HEK293 (cell line): ENCODE data around the gene CPD.

Experiments
- CTCF ChIA-PET: fragments of 350-600 bp; formaldehyde crosslinking; extraction: SDS; loops from one replicate; lab custom pipeline; 2021; ENCODE audit warnings: antibody characterized with exemption; lab: Yijun Ruan, JAX
- POLR2A ChIA-PET: fragments of 300-600 bp; formaldehyde crosslinking; extraction: SDS; loops from one replicate; lab custom pipeline; 2020; ENCODE audit warnings: antibody characterized with exemption, inconsistent platforms; lab: Yijun Ruan, JAX
- H3K27ac ChIP-seq: fragments of 200-500 bp; sonication (Bioruptor generic); 2 replicates; pipeline ENCODE4 v1.5.1; 2014; ENCODE audit warnings: low read depth, low read length, control low read depth, inconsistent platforms; ENCODE audit errors: extremely low read depth
- H3K36me3 ChIP-seq, 2 experiments: fragments of 200-500 bp in 1 of 2; sonication (Bioruptor generic) in 1 of 2; 1 replicate in 1 of 2; 2 replicates in 1 of 2; pipeline ENCODE4 v1.5.1; 2014 to 2017; ENCODE audit warnings: inconsistent platforms in 2 of 2, low read length in 2 of 2; ENCODE audit not compliant: control insufficient read depth in 2 of 2, insufficient read depth in 1 of 2
- H3K4me1 ChIP-seq: fragments of 200-500 bp; sonication (Bioruptor generic); 2 replicates; pipeline ENCODE4 v1.5.1; 2014; ENCODE audit warnings: mild to moderate bottlenecking, low read length, inconsistent platforms; ENCODE audit not compliant: control insufficient read depth, insufficient read depth
- H3K4me3 ChIP-seq: 2 replicates; pipeline ENCODE4 v1.5.1; 2011; ENCODE audit warnings: low read depth, mild to moderate bottlenecking, control low read depth, low read length, moderate library complexity
- H3K9me3 ChIP-seq: fragments of 200-500 bp; sonication (Bioruptor generic); 2 replicates; pipeline ENCODE4 v1.5.1; 2014; ENCODE audit warnings: low read depth, low read length, inconsistent platforms; ENCODE audit not compliant: control insufficient read depth, insufficient read depth
- BCL11A ChIP-seq: fragments of 450-650 bp; formaldehyde crosslinking; IDR thresholded peaks from 2 replicates; pipeline ENCODE4 v1.5.1; 2016; ENCODE audit warnings: low read depth, missing biosample characterization, missing genetic modification characterization
- GLIS1 ChIP-seq: fragments of 450-650 bp; formaldehyde crosslinking; IDR thresholded peaks from 2 replicates; pipeline ENCODE4 v1.5.1; 2016; ENCODE audit warnings: missing biosample characterization, missing genetic modification characterization
- IKZF3 ChIP-seq: fragments of 450-650 bp; IDR thresholded peaks from 2 replicates; pipeline ENCODE4 v1.5.0; 2018; ENCODE audit warnings: missing biosample characterization, mild to moderate bottlenecking, missing genetic modification characterization, moderate library complexity
- ZBTB17 ChIP-seq: fragments of 450-650 bp; formaldehyde crosslinking; IDR thresholded peaks from 2 replicates; pipeline ENCODE4 v1.5.1; 2016; ENCODE audit warnings: missing biosample characterization, missing genetic modification characterization
- ZBTB48 ChIP-seq: fragments of 450-650 bp; formaldehyde crosslinking; IDR thresholded peaks from 2 replicates; pipeline ENCODE4 v1.5.1; 2016; ENCODE audit warnings: missing biosample characterization, missing genetic modification characterization
- ZFHX2 ChIP-seq: fragments of 450-650 bp; formaldehyde crosslinking; conservative IDR thresholded peaks from 2 replicates; pipeline ENCODE4 v1.5.1; 2016; ENCODE audit warnings: missing biosample characterization, missing genetic modification characterization
- ZNF133 ChIP-seq: fragments of 450-650 bp; formaldehyde crosslinking; IDR thresholded peaks from 2 replicates; pipeline ENCODE4 v1.5.1; 2016; ENCODE audit warnings: missing biosample characterization, missing genetic modification characterization
- ZNF48 ChIP-seq: fragments of 450-650 bp; formaldehyde crosslinking; IDR thresholded peaks from 2 replicates; pipeline ENCODE4 v1.5.1; 2016; ENCODE audit warnings: missing biosample characterization, missing genetic modification characterization
- ZNF530 ChIP-seq: fragments of 450-650 bp; formaldehyde crosslinking; IDR thresholded peaks from 2 replicates; pipeline ENCODE4 v1.5.1; 2016; ENCODE audit warnings: low read depth, missing biosample characterization, missing genetic modification characterization
- ZNF549 ChIP-seq: fragments of 450-650 bp; IDR thresholded peaks from 2 replicates; pipeline ENCODE4 v1.5.1; 2018; ENCODE audit warnings: missing biosample characterization, missing genetic modification characterization, mild to moderate bottlenecking, inconsistent platforms, moderate library complexity
- ZNF629 ChIP-seq: fragments of 450-650 bp; formaldehyde crosslinking; IDR thresholded peaks from 2 replicates; pipeline ENCODE4 v1.5.1; 2017; ENCODE audit warnings: missing biosample characterization, missing genetic modification characterization
- ZNF664 ChIP-seq: fragments of 450-650 bp; formaldehyde crosslinking; IDR thresholded peaks from 2 replicates; pipeline ENCODE4 v1.5.1; 2016; ENCODE audit warnings: missing biosample characterization, missing genetic modification characterization
- TF ChIP-seq, protein P1 (sequence below): fragments of 450-650 bp; formaldehyde crosslinking; IDR thresholded peaks from 2 replicates; pipeline ENCODE4 v1.5.1; 2016; ENCODE audit warnings: missing biosample characterization, missing genetic modification characterization, borderline replicate concordance
- TF ChIP-seq, protein P2 (sequence below): fragments of 450-650 bp; formaldehyde crosslinking; IDR thresholded peaks from 2 replicates; pipeline ENCODE4 v1.5.1; 2016; ENCODE audit warnings: missing biosample characterization, missing genetic modification characterization
- TF ChIP-seq, protein P3 (sequence below): fragments of 450-650 bp; formaldehyde crosslinking; IDR thresholded peaks from 2 replicates; pipeline ENCODE4 v1.5.1; 2016; ENCODE audit warnings: missing biosample characterization, missing genetic modification characterization

CPD gene

DNA sequence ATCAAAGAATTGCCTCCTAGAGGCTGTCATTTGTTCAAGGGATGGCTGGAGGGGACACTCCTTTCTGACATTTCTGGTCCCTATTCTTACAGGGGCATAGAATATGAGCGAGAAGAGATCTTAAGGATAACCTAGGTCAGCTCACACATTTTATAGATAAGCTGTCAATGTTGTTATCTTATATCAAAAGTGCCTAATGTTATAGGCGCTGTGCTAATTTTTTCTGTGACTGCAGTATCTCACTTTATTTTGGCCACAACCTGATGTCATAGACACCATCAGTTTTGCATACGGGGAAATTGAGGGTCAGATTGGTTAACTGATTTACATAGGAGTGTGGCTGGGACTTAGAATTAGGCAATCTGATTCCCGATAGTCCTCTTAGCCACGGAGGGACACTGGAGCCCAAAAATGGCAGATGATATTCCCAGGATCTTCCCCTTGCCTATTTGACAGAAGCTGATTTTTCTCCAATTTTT, 1.2 kb downstream of the CPD start:
- Histone ChIP-seq H3K27ac (peak overlapping the region; percentile 86; the same call in 1 of the 2 replicates), H3K9me3 (no peaks in the 10 kb centered on the region), H3K36me3 (peaks cover 0 to 5% of the 10 kb centered on the region in 2 experiments; a peak in 2 of 3 replicates), H3K4me1 (peaks cover 36% of the 10 kb centered on the region), H3K4me3 (peak overlapping the region; percentile 88)
- TF ChIP-seq ZBTB48 (peak; percentile 54; the same call in 1 of the 2 replicates), ZNF664 (tag by site-specific recombination) (peak; percentile 99), GLIS1 (peak; percentile 25; the same call in 1 of the 2 replicates), ZNF549 (tag by site-specific recombination) (no peak), IKZF3 (tag by site-specific recombination) (0 out of 2 replicates have a peak, but pooled peaks have one; percentile 16), BCL11A (tag by site-specific recombination) (no peak), ZBTB17 (tag by site-specific recombination) (peak; percentile 63), ZNF629 (tag by site-specific recombination) (peak; percentile 45; the same call in 1 of the 2 replicates)
- POLR2A ChIA-PET, result interaction anchor here (0.6 to 2.4 kb wide), 4 partner anchors 9 to 608 kb away, joined by 3 to 8 read pairs (median 4); no protein-coding TSS in a partner anchor
- CTCF ChIA-PET, result interaction anchor here (0.6 to 3.4 kb wide), 9 partner anchors 15 to 843 kb away, joined by 3 to 17 read pairs (median 4); partner anchors contain the start of gene GOSR1

DNA sequence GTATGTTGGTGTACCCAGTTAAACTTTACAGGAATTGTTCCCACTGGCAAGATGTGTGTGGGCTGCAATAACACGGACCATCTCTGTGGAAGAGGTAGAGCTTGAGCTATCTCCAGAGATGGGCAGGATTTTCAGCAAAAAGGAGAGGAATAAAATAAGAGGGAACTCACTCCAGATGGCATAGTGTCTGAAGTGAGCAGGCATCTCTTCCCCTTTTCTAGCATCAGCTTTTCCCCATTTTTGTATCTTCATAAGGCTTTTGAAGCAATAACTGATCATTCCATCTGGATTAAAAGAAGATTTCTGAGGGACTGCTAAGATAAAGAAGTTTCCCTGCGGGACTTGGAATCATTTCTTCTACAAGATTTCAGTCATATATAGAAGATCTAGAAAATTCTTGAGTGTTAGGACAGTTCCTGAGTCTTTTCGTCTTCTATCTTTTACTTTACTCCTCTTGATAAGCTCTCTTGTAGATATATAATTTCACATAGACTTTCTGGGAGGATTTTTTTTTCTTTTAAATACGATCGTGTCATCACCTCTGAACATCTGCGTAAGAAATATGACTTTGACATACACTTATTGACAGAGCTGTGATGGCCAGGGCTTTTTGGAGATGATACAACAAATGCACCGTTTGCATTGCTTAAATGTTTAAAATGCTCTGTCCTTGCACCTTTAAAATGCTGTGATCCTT, 2.1 kb downstream of the CPD start:
- Histone ChIP-seq H3K27ac (no peak overlapping the region), H3K4me3 (peak overlapping the region; percentile 88), H3K36me3 (peaks cover 7 to 13% of the 10 kb centered on the region in 2 experiments), H3K4me1 (peaks cover 32% of the 10 kb centered on the region), H3K9me3 (no peaks in the 10 kb centered on the region)
- CTCF ChIA-PET, result interaction anchor here (0.6 to 3.4 kb wide), 10 partner anchors 15 to 844 kb away, joined by 3 to 17 read pairs (median 4); partner anchors contain the start of gene GOSR1
- no peak for TF ChIP-seq ZNF530 (tag by site-specific recombination)
- no peak for TF ChIP-seq ZNF48 (tag by site-specific recombination)
- peak; percentile 29; the same call in 1 of the 2 replicates for TF ChIP-seq ZFHX2 (tag by site-specific recombination)
- TF ChIP-seq, protein P1, sequence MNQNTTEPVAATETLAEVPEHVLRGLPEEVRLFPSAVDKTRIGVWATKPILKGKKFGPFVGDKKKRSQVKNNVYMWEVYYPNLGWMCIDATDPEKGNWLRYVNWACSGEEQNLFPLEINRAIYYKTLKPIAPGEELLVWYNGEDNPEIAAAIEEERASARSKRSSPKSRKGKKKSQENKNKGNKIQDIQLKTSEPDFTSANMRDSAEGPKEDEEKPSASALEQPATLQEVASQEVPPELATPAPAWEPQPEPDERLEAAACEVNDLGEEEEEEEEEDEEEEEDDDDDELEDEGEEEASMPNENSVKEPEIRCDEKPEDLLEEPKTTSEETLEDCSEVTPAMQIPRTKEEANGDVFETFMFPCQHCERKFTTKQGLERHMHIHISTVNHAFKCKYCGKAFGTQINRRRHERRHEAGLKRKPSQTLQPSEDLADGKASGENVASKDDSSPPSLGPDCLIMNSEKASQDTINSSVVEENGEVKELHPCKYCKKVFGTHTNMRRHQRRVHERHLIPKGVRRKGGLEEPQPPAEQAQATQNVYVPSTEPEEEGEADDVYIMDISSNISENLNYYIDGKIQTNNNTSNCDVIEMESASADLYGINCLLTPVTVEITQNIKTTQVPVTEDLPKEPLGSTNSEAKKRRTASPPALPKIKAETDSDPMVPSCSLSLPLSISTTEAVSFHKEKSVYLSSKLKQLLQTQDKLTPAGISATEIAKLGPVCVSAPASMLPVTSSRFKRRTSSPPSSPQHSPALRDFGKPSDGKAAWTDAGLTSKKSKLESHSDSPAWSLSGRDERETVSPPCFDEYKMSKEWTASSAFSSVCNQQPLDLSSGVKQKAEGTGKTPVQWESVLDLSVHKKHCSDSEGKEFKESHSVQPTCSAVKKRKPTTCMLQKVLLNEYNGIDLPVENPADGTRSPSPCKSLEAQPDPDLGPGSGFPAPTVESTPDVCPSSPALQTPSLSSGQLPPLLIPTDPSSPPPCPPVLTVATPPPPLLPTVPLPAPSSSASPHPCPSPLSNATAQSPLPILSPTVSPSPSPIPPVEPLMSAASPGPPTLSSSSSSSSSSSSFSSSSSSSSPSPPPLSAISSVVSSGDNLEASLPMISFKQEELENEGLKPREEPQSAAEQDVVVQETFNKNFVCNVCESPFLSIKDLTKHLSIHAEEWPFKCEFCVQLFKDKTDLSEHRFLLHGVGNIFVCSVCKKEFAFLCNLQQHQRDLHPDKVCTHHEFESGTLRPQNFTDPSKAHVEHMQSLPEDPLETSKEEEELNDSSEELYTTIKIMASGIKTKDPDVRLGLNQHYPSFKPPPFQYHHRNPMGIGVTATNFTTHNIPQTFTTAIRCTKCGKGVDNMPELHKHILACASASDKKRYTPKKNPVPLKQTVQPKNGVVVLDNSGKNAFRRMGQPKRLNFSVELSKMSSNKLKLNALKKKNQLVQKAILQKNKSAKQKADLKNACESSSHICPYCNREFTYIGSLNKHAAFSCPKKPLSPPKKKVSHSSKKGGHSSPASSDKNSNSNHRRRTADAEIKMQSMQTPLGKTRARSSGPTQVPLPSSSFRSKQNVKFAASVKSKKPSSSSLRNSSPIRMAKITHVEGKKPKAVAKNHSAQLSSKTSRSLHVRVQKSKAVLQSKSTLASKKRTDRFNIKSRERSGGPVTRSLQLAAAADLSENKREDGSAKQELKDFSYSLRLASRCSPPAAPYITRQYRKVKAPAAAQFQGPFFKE, result no peak
- no peak for TF ChIP-seq ZNF133 (tag by site-specific recombination)
- TF ChIP-seq, protein P2, sequence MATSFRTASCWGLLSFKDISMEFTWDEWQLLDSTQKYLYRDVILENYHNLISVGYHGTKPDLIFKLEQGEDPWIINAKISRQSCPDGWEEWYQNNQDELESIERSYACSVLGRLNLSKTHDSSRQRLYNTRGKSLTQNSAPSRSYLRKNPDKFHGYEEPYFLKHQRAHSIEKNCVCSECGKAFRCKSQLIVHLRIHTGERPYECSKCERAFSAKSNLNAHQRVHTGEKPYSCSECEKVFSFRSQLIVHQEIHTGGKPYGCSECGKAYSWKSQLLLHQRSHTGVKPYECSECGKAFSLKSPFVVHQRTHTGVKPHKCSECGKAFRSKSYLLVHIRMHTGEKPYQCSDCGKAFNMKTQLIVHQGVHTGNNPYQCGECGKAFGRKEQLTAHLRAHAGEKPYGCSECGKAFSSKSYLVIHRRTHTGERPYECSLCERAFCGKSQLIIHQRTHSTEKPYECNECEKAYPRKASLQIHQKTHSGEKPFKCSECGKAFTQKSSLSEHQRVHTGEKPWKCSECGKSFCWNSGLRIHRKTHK, result no peak
- TF ChIP-seq, protein P3, sequence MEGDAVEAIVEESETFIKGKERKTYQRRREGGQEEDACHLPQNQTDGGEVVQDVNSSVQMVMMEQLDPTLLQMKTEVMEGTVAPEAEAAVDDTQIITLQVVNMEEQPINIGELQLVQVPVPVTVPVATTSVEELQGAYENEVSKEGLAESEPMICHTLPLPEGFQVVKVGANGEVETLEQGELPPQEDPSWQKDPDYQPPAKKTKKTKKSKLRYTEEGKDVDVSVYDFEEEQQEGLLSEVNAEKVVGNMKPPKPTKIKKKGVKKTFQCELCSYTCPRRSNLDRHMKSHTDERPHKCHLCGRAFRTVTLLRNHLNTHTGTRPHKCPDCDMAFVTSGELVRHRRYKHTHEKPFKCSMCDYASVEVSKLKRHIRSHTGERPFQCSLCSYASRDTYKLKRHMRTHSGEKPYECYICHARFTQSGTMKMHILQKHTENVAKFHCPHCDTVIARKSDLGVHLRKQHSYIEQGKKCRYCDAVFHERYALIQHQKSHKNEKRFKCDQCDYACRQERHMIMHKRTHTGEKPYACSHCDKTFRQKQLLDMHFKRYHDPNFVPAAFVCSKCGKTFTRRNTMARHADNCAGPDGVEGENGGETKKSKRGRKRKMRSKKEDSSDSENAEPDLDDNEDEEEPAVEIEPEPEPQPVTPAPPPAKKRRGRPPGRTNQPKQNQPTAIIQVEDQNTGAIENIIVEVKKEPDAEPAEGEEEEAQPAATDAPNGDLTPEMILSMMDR (tag by site-specific recombination), result no peak
- POLR2A ChIA-PET, result interaction anchor here (1.5 to 2.4 kb wide), 3 partner anchors 9 to 89 kb away, joined by 3 to 8 read pairs (median 6); partner anchors contain the start of gene BLMH
